Stimulated activated CD8-positive, alpha-beta memory T cell treated with anti-CD3 and anti-CD28 coated beads, Interleukin-15, amount 100 ng/mL, for 1 hour (primary cell): ENCODE measurements around the gene PLSCR2.
"Not testable (repeated sequence)": the region's sequence is repeated elsewhere in the genome, so short reads cannot be mapped to it uniquely, and the experiment has no call there.

Source experiments
- DNase-seq: peaks from one replicate; pipeline ENCODE4 v3.0.0-alpha.2; 2020; ENCODE audit warnings: low read depth

The PLSCR2 gene

GRCh38 chr3:146485297-146485696 is 15.9 kb upstream of the PLSCR2 start:
- no peak for DNase-seq

GRCh38 chr3:146476094-146476740 is 6.9 kb upstream of the PLSCR2 start:
- DNase-seq: no peak

- DNase-seq: not testable (repeated sequence)
Measured at GRCh38 chr3:146474976-146475375, 5.6 kb upstream of the PLSCR2 start.

- no peak for DNase-seq
Measured at GRCh38 chr3:146473726-146474125, 4.4 kb upstream of the PLSCR2 start.

GRCh38 chr3:146472611-146473010 is 3.2 kb upstream of the PLSCR2 start:
- DNase-seq: no peak

GRCh38 chr3:146471012-146471411 is 1.7 kb upstream of the PLSCR2 start:
- DNase-seq: no peak

GRCh38 chr3:146470425-146470990 is 1.1 kb upstream of the PLSCR2 start:
- no peak for DNase-seq

GRCh38 chr3:146468671-146469149 is 651 bp downstream of the PLSCR2 start:
- DNase-seq: no peak

- no peak for DNase-seq
Measured at GRCh38 chr3:146468234-146468633, 1.1 kb downstream of the PLSCR2 start.

- no peak for DNase-seq
Measured at GRCh38 chr3:146466604-146467003, 2.8 kb downstream of the PLSCR2 start.

GRCh38 chr3:146465693-146466465 is 3.5 kb downstream of the PLSCR2 start:
- no peak for DNase-seq

GRCh38 chr3:146464783-146465182 is 4.6 kb downstream of the PLSCR2 start:
- no peak for DNase-seq

- DNase-seq: no peak
Measured at GRCh38 chr3:146464005-146464595, 5.3 kb downstream of the PLSCR2 start.

- DNase-seq: no peak
Measured at GRCh38 chr3:146454796-146455195, 14.6 kb downstream of the PLSCR2 start.

- no peak for DNase-seq
Measured at GRCh38 chr3:146449613-146450012, 19.7 kb downstream of the PLSCR2 start.

GRCh38 chr3:146449076-146449475 is 20.3 kb downstream of the PLSCR2 start:
- DNase-seq: no peak

- DNase-seq: no peak
Measured at GRCh38 chr3:146446026-146446425, 23.3 kb downstream of the PLSCR2 start.

- not testable (repeated sequence) for DNase-seq
Measured at GRCh38 chr3:146440310-146440709, 29.1 kb downstream of the PLSCR2 start.

GRCh38 chr3:146432066-146432465 is 37.3 kb downstream of the PLSCR2 start:
- DNase-seq: no peak

- no peak for DNase-seq
Measured at GRCh38 chr3:146431240-146431639, 38.1 kb downstream of the PLSCR2 start.

GRCh38 chr3:146425341-146425740 is 44.0 kb downstream of the PLSCR2 start:
- DNase-seq: no peak

- no peak for DNase-seq
Measured at GRCh38 chr3:146421819-146422759, 47.3 kb downstream of the PLSCR2 start.
